GM12892 (cell line): ENCODE results near the gene ACADS.

Experiments used
- POLR2A ChIP-seq: IDR thresholded peaks from 2 replicates; pipeline ENCODE4 v1.6.1; 2011; ENCODE audit warnings: low read depth, low read length, control low read depth
- POLR2AphosphoS5 ChIP-seq: IDR thresholded peaks from 2 replicates; pipeline ENCODE4 v1.6.1; 2011; ENCODE audit warnings: low read depth, low read length, control low read depth
- TAF1 ChIP-seq: IDR thresholded peaks from 2 replicates; pipeline ENCODE4 v1.6.1; 2011; ENCODE audit warnings: low read depth, mild to moderate bottlenecking, control low read depth, low read length, borderline replicate concordance

DNA sequence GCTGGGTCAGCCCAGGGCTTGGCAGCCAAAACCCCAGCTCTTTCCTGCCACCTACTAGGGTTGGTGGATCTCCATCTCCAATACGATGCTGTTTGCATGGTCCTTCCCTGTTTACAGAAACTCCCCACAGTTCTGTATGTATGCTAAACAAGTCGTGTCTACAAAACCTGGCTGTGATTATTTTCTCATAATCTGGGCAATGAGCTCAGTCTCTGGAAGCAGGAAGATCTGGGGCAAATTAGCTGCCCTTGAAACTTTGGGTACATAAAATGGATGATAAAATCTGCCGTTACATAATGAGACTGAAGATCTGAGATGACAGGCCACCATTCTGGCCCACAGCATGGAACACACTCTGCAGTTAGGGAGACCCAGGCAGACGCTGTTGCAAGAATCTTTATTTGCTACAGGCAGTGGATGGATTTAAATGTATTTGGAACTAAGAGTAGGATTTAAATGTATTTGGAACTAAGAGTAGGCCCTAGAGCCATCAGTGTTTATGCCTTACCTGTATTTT, 31.7 kb downstream of the ACADS start:
- no peak for TF ChIP-seq POLR2A
- no peak for TF ChIP-seq POLR2AphosphoS5
- no peak for TF ChIP-seq TAF1
